CD4-positive, CD25-positive, alpha-beta regulatory T cell (primary cell): ENCODE data around the gene PCDHA6. TPM values are rescaled to one million over a fixed set of nuclear protein-coding genes. Genes with fewer than 3 reads are reported as not detected.
"Not testable (repeated sequence)": the region's sequence is repeated elsewhere in the genome, so short reads cannot be mapped to it uniquely, and the experiment has no call there.

ENCODE experiments used
- ATAC-seq, 2 donors: fragments of 150-1000 bp; cut with Tn5 transposase; one replicate each; pipeline ENCODE4 v1.10.0; 2021; ENCODE audit warnings: low read depth in 2 of 2, moderate number of reproducible peaks in 2 of 2, moderate library complexity in 1 of 2
- DNase-seq, 3 donors: peaks; one replicate each; pipeline versions ENCODE4 v3.0.0 to v3.0.0-alpha.2; 2012 to 2022; ENCODE audit warnings: mixed read lengths in 1 of 3
- H3K27ac ChIP-seq: one replicate; pipeline ENCODE4 v1.7.0; 2013; ENCODE audit warnings: mild to moderate bottlenecking, low read length; ENCODE audit not compliant: insufficient read depth, poor library complexity, severe bottlenecking
- H3K27me3 ChIP-seq: one replicate; pipeline ENCODE4 v1.7.0; 2013; ENCODE audit warnings: low read length; ENCODE audit not compliant: control insufficient read depth, insufficient read depth
- H3K36me3 ChIP-seq: one replicate; pipeline ENCODE4 v1.7.0; 2013; ENCODE audit warnings: mild to moderate bottlenecking, low read length, moderate library complexity; ENCODE audit not compliant: control insufficient read depth, insufficient read depth
- H3K4me1 ChIP-seq: 2 replicates; pipeline ENCODE4 v1.7.0; 2013; ENCODE audit warnings: mild to moderate bottlenecking, low read length; ENCODE audit not compliant: insufficient read depth, control insufficient read depth, poor library complexity, severe bottlenecking
- H3K4me3 ChIP-seq: one replicate; pipeline ENCODE4 v1.7.0; 2013; ENCODE audit warnings: low read depth, mild to moderate bottlenecking, low read length, moderate library complexity
- H3K9me3 ChIP-seq, 2 experiments: 1 replicate in 1 of 2; 2 replicates in 1 of 2; pipeline ENCODE4 v1.7.0; 2013; ENCODE audit warnings: low read length in 2 of 2, mild to moderate bottlenecking in 1 of 2, moderate library complexity in 1 of 2; ENCODE audit not compliant: control insufficient read depth in 2 of 2
- H3K27ac Mint-ChIP-seq, 3 donors: one replicate each; pipeline ENCODE4 v1.8.0; 2020 to 2022; ENCODE audit warnings: mild to moderate bottlenecking in 3 of 3, mixed read lengths in 3 of 3, moderate library complexity in 2 of 3
- H3K27me3 Mint-ChIP-seq: one replicate; pipeline ENCODE4 v1.8.0; 2022; ENCODE audit warnings: mild to moderate bottlenecking, mixed read lengths
- H3K36me3 Mint-ChIP-seq: one replicate; pipeline ENCODE4 v1.8.0; 2020; ENCODE audit warnings: mixed read lengths
- H3K4me1 Mint-ChIP-seq, 4 donors: one replicate each; pipeline ENCODE4 v1.8.0; 2020 to 2022; ENCODE audit warnings: mixed read lengths in 4 of 4, mild to moderate bottlenecking in 1 of 4
- H3K4me3 Mint-ChIP-seq, 4 donors: one replicate each; pipeline ENCODE4 v1.8.0; 2020 to 2022; ENCODE audit warnings: mild to moderate bottlenecking in 4 of 4, mixed read lengths in 4 of 4, moderate library complexity in 3 of 4
- H3K9me3 Mint-ChIP-seq, 7 donors: one replicate each; pipeline ENCODE4 v1.8.0; 2020 to 2022; ENCODE audit warnings: mixed read lengths in 7 of 7, mild to moderate bottlenecking in 3 of 7, moderate library complexity in 2 of 7
- polyA plus RNA-seq, 4 donors: library from polyadenylated mRNA; unstranded; fragments of 300-500 nt; fragmentation: Illumina TruSeq; gene quantifications; one replicate each; pipeline ENCODE4 v1.2.3, GENCODE V29; 2021
- total RNA-seq: library from RNA; stranded (reverse); gene quantifications from one replicate; pipeline ENCODE4 v1.2.3, GENCODE V29; 2022

Gene PCDHA6
- total and polyA plus RNA-seq, 5 donors from 2014 or later: not detected

DNA sequence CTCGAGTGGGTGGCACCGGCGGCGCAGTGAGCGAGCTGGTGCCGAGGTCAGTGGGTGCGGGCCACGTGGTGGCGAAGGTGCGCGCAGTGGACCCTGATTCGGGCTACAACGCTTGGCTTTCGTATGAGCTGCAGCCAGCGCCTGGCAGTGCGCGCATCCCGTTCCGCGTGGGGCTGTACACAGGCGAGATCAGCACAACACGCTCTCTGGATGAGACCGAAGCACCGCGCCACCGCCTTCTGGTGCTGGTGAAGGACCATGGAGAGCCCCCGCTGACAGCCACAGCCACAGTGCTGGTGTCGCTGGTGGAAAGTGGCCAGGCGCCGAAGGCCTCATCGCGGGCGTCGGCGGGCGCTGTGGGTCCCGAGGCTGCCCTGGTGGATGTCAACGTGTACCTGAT, 4.3 kb upstream of the PCDHA6 start:
- no peak overlapping the region for H3K27ac ChIP-seq
- Mint-ChIP-seq H3K36me3 (no peaks in the 10 kb centered on the region), H3K4me3 (no peak overlapping the region), H3K9me3 (peaks cover 0 to 25% (median 6%) of the 10 kb centered on the region in 7 donors), H3K4me1 (no peaks in the 10 kb centered on the region), H3K27ac (no peak overlapping the region), H3K27me3 (peaks cover 4% of the 10 kb centered on the region)
- no peaks in the 10 kb centered on the region for H3K4me1 ChIP-seq
- no peak for DNase-seq
- H3K4me3 ChIP-seq: no peak overlapping the region
- H3K27me3 ChIP-seq: peaks cover 2% of the 10 kb centered on the region
- peaks cover 19 to 35% of the 10 kb centered on the region in 2 experiments for H3K9me3 ChIP-seq
- no peak for ATAC-seq
- no peaks in the 10 kb centered on the region for H3K36me3 ChIP-seq

DNA sequence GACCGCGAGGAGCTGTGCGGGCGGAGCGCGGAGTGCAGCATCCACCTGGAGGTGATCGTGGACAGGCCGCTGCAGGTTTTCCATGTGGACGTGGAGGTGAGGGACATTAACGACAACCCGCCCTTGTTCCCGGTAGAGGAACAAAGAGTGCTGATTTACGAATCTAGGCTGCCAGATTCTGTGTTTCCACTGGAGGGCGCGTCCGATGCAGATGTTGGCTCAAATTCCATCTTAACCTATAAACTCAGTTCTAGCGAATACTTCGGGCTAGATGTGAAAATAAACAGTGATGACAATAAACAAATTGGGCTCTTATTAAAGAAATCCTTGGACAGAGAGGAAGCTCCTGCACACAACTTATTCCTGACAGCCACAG, 590 bp downstream of the PCDHA6 start:
- peaks cover 2 to 37% (median 5%) of the 10 kb centered on the region in 7 donors for H3K9me3 Mint-ChIP-seq
- Histone ChIP-seq H3K4me3 (no peak overlapping the region), H3K4me1 (no peaks in the 10 kb centered on the region), H3K36me3 (no peaks in the 10 kb centered on the region), H3K27me3 (peaks cover 4% of the 10 kb centered on the region), H3K27ac (no peak overlapping the region), H3K9me3 (peaks cover 11 to 27% of the 10 kb centered on the region in 2 experiments)
- H3K4me1 Mint-ChIP-seq: no peaks in the 10 kb centered on the region
- no peak overlapping the region for H3K4me3 Mint-ChIP-seq
- H3K27ac Mint-ChIP-seq: no peak overlapping the region
- DNase-seq: no peak
- no peak for ATAC-seq
- no peaks in the 10 kb centered on the region for H3K36me3 Mint-ChIP-seq
- H3K27me3 Mint-ChIP-seq: peaks cover 9% of the 10 kb centered on the region

DNA sequence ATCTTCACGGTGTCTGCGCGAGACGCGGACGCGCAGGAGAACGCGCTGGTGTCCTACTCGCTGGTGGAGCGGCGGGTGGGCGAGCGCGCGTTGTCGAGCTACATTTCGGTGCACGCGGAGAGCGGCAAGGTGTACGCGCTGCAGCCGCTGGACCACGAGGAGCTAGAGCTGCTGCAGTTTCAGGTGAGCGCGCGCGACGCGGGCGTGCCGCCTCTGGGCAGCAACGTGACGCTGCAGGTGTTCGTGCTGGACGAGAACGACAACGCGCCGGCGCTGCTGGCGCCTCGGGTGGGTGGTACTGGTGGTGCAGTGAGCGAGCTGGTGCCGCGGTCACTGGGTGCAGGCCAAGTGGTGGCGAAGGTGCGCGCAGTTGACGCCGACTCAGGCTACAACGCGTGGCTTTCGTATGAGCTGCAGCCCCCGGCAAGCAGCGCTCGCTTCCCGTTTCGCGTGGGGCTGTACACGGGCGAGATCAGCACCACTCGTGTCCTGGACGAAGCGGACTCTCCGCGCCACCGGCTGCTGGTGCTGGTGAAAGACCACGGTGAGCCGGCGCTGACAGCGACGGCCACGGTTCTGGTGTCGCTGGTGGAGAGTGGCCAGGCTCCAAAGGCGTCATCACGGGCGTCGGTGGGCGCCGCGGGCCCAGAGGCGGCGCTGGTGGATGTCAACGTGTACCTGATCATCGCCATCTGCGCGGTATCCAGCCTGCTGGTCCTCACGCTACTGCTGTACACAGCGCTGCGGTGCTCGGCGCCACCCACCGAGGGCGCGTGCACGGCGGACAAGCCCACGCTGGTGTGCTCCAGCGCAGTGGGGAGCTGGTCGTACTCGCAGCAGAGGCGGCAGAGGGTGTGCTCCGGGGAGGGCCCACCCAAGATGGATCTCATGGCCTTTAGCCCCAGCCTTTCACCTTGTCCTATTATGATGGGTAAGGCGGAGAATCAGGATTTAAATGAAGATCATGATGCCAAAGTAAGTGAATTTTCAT, 2.0 kb downstream of the PCDHA6 start:
- peaks cover 16 to 24% of the 10 kb centered on the region in 2 experiments for H3K9me3 ChIP-seq
- not testable (repeated sequence) for H3K4me1 Mint-ChIP-seq, DNase-seq, H3K36me3 Mint-ChIP-seq, H3K36me3 ChIP-seq, H3K27ac ChIP-seq, H3K27ac Mint-ChIP-seq, H3K27me3 Mint-ChIP-seq, ATAC-seq, H3K4me3 ChIP-seq, H3K4me1 ChIP-seq, H3K4me3 Mint-ChIP-seq, H3K27me3 ChIP-seq
- H3K9me3 Mint-ChIP-seq: peaks cover 2 to 40% (median 6%) of the 10 kb centered on the region in 7 donors

- H3K27me3 Mint-ChIP-seq: peaks cover 5% of the 10 kb centered on the region
Measured at GRCh38 chr5:140833993-140834392, 6.2 kb downstream of the PCDHA6 start, which contains the start of gene PCDHA7. PCDHA7 (plus strand) TSS chr5:140834269; CDS start chr5:140834384, 115 bp downstream.

GRCh38 chr5:140834439-140835008, 6.8 kb downstream of the PCDHA6 start:
- H3K27ac Mint-ChIP-seq, H3K27me3 Mint-ChIP-seq, H3K4me3 ChIP-seq, H3K4me3 Mint-ChIP-seq, H3K4me1 Mint-ChIP-seq, ATAC-seq, DNase-seq, H3K4me1 ChIP-seq, H3K27me3 ChIP-seq, H3K27ac ChIP-seq, H3K36me3 ChIP-seq, H3K36me3 Mint-ChIP-seq: not testable (repeated sequence)
- peaks cover 1 to 27% (median 5%) of the 10 kb centered on the region in 7 donors for H3K9me3 Mint-ChIP-seq
- peaks cover 12 to 22% of the 10 kb centered on the region in 2 experiments for H3K9me3 ChIP-seq

More at GRCh38 chr5:140833993-140834392, 6.2 kb downstream of the PCDHA6 start, which contains the start of gene PCDHA7:
- no peak for DNase-seq
- Histone ChIP-seq H3K4me3 (no peak within 1 kb of the TSS), H3K4me1 (no peaks in the 10 kb centered on the region), H3K27me3 (peaks cover 3% of the 10 kb centered on the region), H3K27ac (no peak within 1 kb of the TSS), H3K9me3 (peaks cover 12 to 22% of the 10 kb centered on the region in 2 experiments), H3K36me3 (no peaks in the 10 kb centered on the region)
- H3K9me3 Mint-ChIP-seq: peaks cover 1 to 28% (median 5%) of the 10 kb centered on the region in 7 donors
- no peak within 1 kb of the TSS for H3K27ac Mint-ChIP-seq
- no peaks in the 10 kb centered on the region for H3K36me3 Mint-ChIP-seq
- no peak for ATAC-seq
- no peaks in the 10 kb centered on the region for H3K4me1 Mint-ChIP-seq
- H3K4me3 Mint-ChIP-seq: no peak within 1 kb of the TSS

GRCh38 chr5:140835622-140836510, 8.1 kb downstream of the PCDHA6 start:
- Histone ChIP-seq H3K27me3 (peaks cover 3% of the 10 kb centered on the region), H3K27ac (no peak overlapping the region), H3K36me3 (no peaks in the 10 kb centered on the region), H3K4me3 (no peak overlapping the region), H3K9me3 (peaks cover 12 to 19% of the 10 kb centered on the region in 2 experiments), H3K4me1 (no peaks in the 10 kb centered on the region)
- H3K36me3 Mint-ChIP-seq: no peaks in the 10 kb centered on the region
- no peak for DNase-seq
- H3K27me3 Mint-ChIP-seq: peaks cover 5% of the 10 kb centered on the region
- H3K9me3 Mint-ChIP-seq: peaks cover 2 to 30% (median 5%) of the 10 kb centered on the region in 7 donors
- H3K4me3 Mint-ChIP-seq: no peak overlapping the region
- no peak overlapping the region for H3K27ac Mint-ChIP-seq
- H3K4me1 Mint-ChIP-seq: no peaks in the 10 kb centered on the region
- no peak for ATAC-seq
